Nephron (organoid): ENCODE results near the gene CGNL1.

Experiments used
- H3K27ac Mint-ChIP-seq, 3 experiments: 2 replicates each; pipeline ENCODE4 v1.8.0; 2020; ENCODE audit warnings: mixed read lengths in 3 of 3, mild to moderate bottlenecking in 2 of 3, moderate library complexity in 1 of 3
- H3K27me3 Mint-ChIP-seq: 2 replicates; pipeline ENCODE4 v1.8.0; 2021; ENCODE audit warnings: low read depth, mild to moderate bottlenecking, moderate library complexity, mixed read lengths
- H3K36me3 Mint-ChIP-seq: 2 replicates; pipeline ENCODE4 v1.8.0; 2020; ENCODE audit warnings: low read depth, mixed read lengths
- H3K4me1 Mint-ChIP-seq: 2 replicates; pipeline ENCODE4 v1.8.0; 2020; ENCODE audit warnings: mixed read lengths
- H3K4me3 Mint-ChIP-seq, 3 experiments: 2 replicates each; pipeline ENCODE4 v1.8.0; 2020; ENCODE audit warnings: mild to moderate bottlenecking in 3 of 3, mixed read lengths in 3 of 3, moderate library complexity in 2 of 3
- H3K9me3 Mint-ChIP-seq: 2 replicates; pipeline ENCODE4 v1.8.0; 2020; ENCODE audit warnings: mixed read lengths
- CTCF ChIP-seq, 3 experiments: fragments of 200-600 bp; sonication (generic); IDR thresholded peaks; one replicate each; pipeline ENCODE4 v1.5.0; 2021; ENCODE audit warnings: antibody characterized with exemption in 3 of 3; ENCODE audit not compliant: unreplicated experiment in 3 of 3

The CGNL1 gene

GRCh38 chr15:57522148-57522547 lies 145.8 kb downstream of the CGNL1 start:
- no peak for TF ChIP-seq CTCF (IDR thresholded peaks at IDR 0.05; ENCODE audit: unreplicated experiment in 3 of 3)
- H3K4me1 Mint-ChIP-seq = peaks cover 27% of the 10 kb centered on the region
- peaks cover 17% of the 10 kb centered on the region for H3K36me3 Mint-ChIP-seq
- peak overlapping the region; percentile 77 to 90 (median 84) for H3K27ac Mint-ChIP-seq
- no peak overlapping the region for H3K4me3 Mint-ChIP-seq
- no peaks in the 10 kb centered on the region for H3K9me3 Mint-ChIP-seq
- H3K27me3 Mint-ChIP-seq = peaks cover 23% of the 10 kb centered on the region

- no peak overlapping the region for H3K4me3 Mint-ChIP-seq
- TF ChIP-seq CTCF (IDR thresholded peaks at IDR 0.05; ENCODE audit: unreplicated experiment in 3 of 3) = no peak
- peaks cover 33% of the 10 kb centered on the region for H3K4me1 Mint-ChIP-seq
- peaks cover 12% of the 10 kb centered on the region for H3K36me3 Mint-ChIP-seq
- H3K9me3 Mint-ChIP-seq = no peaks in the 10 kb centered on the region
- H3K27me3 Mint-ChIP-seq = peaks cover 15% of the 10 kb centered on the region
- peak overlapping the region in 1 of 3 experiments; percentile 16 for H3K27ac Mint-ChIP-seq
These were observed 149.3 kb downstream of the CGNL1 start for GRCh38 chr15:57525581-57525980.

GRCh38 chr15:57526076-57526475 lies 149.8 kb downstream of the CGNL1 start:
- no peak for TF ChIP-seq CTCF (IDR thresholded peaks at IDR 0.05; ENCODE audit: unreplicated experiment in 3 of 3)
- Mint-ChIP-seq H3K36me3 (peaks cover 9% of the 10 kb centered on the region), H3K4me3 (no peak overlapping the region), H3K4me1 (peaks cover 33% of the 10 kb centered on the region), H3K9me3 (no peaks in the 10 kb centered on the region), H3K27me3 (peaks cover 15% of the 10 kb centered on the region), H3K27ac (peak overlapping the region; percentile 18 to 63 (median 26))

- peaks cover 33% of the 10 kb centered on the region for H3K4me1 Mint-ChIP-seq
- peaks cover 15% of the 10 kb centered on the region for H3K27me3 Mint-ChIP-seq
- no peak overlapping the region for H3K4me3 Mint-ChIP-seq
- TF ChIP-seq CTCF (IDR thresholded peaks at IDR 0.05; ENCODE audit: unreplicated experiment in 3 of 3) = no peak
- H3K27ac Mint-ChIP-seq = peak overlapping the region; percentile 18 to 63 (median 26)
- no peaks in the 10 kb centered on the region for H3K9me3 Mint-ChIP-seq
- peaks cover 12% of the 10 kb centered on the region for H3K36me3 Mint-ChIP-seq
These were observed 150.3 kb downstream of the CGNL1 start for GRCh38 chr15:57526615-57527014.

- TF ChIP-seq CTCF (IDR thresholded peaks at IDR 0.05; ENCODE audit: unreplicated experiment in 3 of 3) = peak; percentile 58 to 76 (median 71)
- Mint-ChIP-seq H3K4me1 (peaks cover 32% of the 10 kb centered on the region), H3K9me3 (no peaks in the 10 kb centered on the region), H3K27ac (peak overlapping the region; percentile 63 to 88 (median 64)), H3K36me3 (peaks cover 13% of the 10 kb centered on the region), H3K27me3 (peaks cover 11% of the 10 kb centered on the region), H3K4me3 (no peak overlapping the region)
These were observed 151.2 kb downstream of the CGNL1 start for GRCh38 chr15:57527382-57528091.
